HepG2 (cell line): ENCODE data around the gene UBE2O. TPM values are rescaled to one million over a fixed set of nuclear protein-coding genes. Genes with fewer than 3 reads are reported as not detected.

Experiments
- ATM ChIP-seq: fragments of 450-650 bp; IDR thresholded peaks from 2 replicates; pipeline ENCODE4 v1.7.1; 2017; ENCODE audit warnings: mild to moderate bottlenecking, borderline replicate concordance
- GATA4 ChIP-seq: sonication (generic); IDR thresholded peaks from 2 replicates; pipeline ENCODE4 v1.6.1; 2016; ENCODE audit warnings: antibody characterized with exemption, low read depth, borderline replicate concordance
- HMGA1 ChIP-seq: sonication (generic); formaldehyde crosslinking; conservative IDR thresholded peaks from 2 replicates; pipeline ENCODE4 v1.4.0; 2020; ENCODE audit warnings: missing genetic modification reagents
- HNRNPL ChIP-seq: fragments of 200-400 bp; formaldehyde crosslinking; IDR thresholded peaks from 2 replicates; pipeline ENCODE4 v1.6.1; 2017; ENCODE audit warnings: mild to moderate bottlenecking, low read depth, low read length
- NFKB2 ChIP-seq: sonication (generic); formaldehyde crosslinking; IDR thresholded peaks from 2 replicates; pipeline ENCODE4 v1.4.0; 2020; ENCODE audit warnings: missing genetic modification reagents, borderline replicate concordance
- NFYC ChIP-seq: IDR thresholded peaks from 2 replicates; pipeline ENCODE4 v1.6.1; 2016; ENCODE audit warnings: missing genetic modification reagents, missing compliant biosample characterization
- PPARG ChIP-seq: conservative IDR thresholded peaks from 2 replicates; pipeline ENCODE4 v1.6.1; 2016; ENCODE audit warnings: missing biosample characterization, missing genetic modification reagents
- PRPF4 ChIP-seq: fragments of 200-400 bp; formaldehyde crosslinking; IDR thresholded peaks from 2 replicates; pipeline ENCODE4 v1.6.1; 2016; ENCODE audit warnings: low read length, low read depth; ENCODE audit not compliant: poor library complexity, severe bottlenecking
- SETDB1 ChIP-seq: sonication (generic); formaldehyde crosslinking; IDR thresholded peaks from 2 replicates; pipeline ENCODE4 v1.5.1; 2020; ENCODE audit warnings: missing genetic modification reagents, mild to moderate bottlenecking, borderline replicate concordance
- SMAD3 ChIP-seq: sonication (generic); formaldehyde crosslinking; IDR thresholded peaks from 2 replicates; pipeline ENCODE4 v1.4.0; 2020; ENCODE audit warnings: missing genetic modification reagents
- SP5 ChIP-seq: IDR thresholded peaks from 2 replicates; pipeline ENCODE4 v1.6.1; 2016; ENCODE audit warnings: low read depth, borderline replicate concordance
- TMF1 ChIP-seq: sonication (generic); formaldehyde crosslinking; IDR thresholded peaks from 2 replicates; pipeline ENCODE4 v1.8.1; 2022; ENCODE audit warnings: low read depth, missing genetic modification reagents
- TSC22D2 ChIP-seq: sonication (generic); formaldehyde crosslinking; IDR thresholded peaks from 2 replicates; pipeline ENCODE4 v1.5.1; 2020; ENCODE audit warnings: missing genetic modification reagents, mild to moderate bottlenecking, borderline replicate concordance
- XBP1 ChIP-seq: sonication (generic); formaldehyde crosslinking; IDR thresholded peaks from 2 replicates; pipeline ENCODE4 v1.5.0; 2020; ENCODE audit warnings: missing genetic modification reagents
- ZBTB7B ChIP-seq: sonication (generic); formaldehyde crosslinking; IDR thresholded peaks from 2 replicates; pipeline ENCODE4 v1.4.0; 2020; ENCODE audit warnings: missing genetic modification reagents
- ZFP41 ChIP-seq: sonication (generic); formaldehyde crosslinking; IDR thresholded peaks from 2 replicates; pipeline ENCODE4 v1.4.0; 2020; ENCODE audit warnings: mild to moderate bottlenecking, missing genetic modification reagents, borderline replicate concordance
- ZKSCAN1 ChIP-seq: fragments of 150-350 bp; IDR thresholded peaks from 2 replicates; pipeline ENCODE4 v1.6.1; 2014; ENCODE audit warnings: low read length
- ZNF335 ChIP-seq: sonication (generic); formaldehyde crosslinking; IDR thresholded peaks from 2 replicates; pipeline ENCODE4 v1.4.0; 2020; ENCODE audit warnings: missing genetic modification reagents
- ZNF33A ChIP-seq: sonication (generic); formaldehyde crosslinking; IDR thresholded peaks from 2 replicates; pipeline ENCODE4 v1.5.1; 2020; ENCODE audit warnings: missing genetic modification reagents, mild to moderate bottlenecking, moderate library complexity, borderline replicate concordance
- ZNF589 ChIP-seq: sonication (generic); formaldehyde crosslinking; conservative IDR thresholded peaks from 2 replicates; pipeline ENCODE4 v1.8.0; 2022; ENCODE audit warnings: mild to moderate bottlenecking, moderate library complexity, missing genetic modification reagents
- ZNF644 ChIP-seq: IDR thresholded peaks from 2 replicates; pipeline ENCODE4 v1.6.1; 2016; ENCODE audit warnings: low read depth
- ZNF703 ChIP-seq: sonication (generic); formaldehyde crosslinking; IDR thresholded peaks from 2 replicates; pipeline ENCODE4 v1.5.1; 2020; ENCODE audit warnings: missing genetic modification reagents, mild to moderate bottlenecking, moderate library complexity, borderline replicate concordance
- ZNF792 ChIP-seq: IDR thresholded peaks from 2 replicates; pipeline ENCODE4 v1.6.1; 2016
- polyA plus RNA-seq, 8 experiments: library from polyadenylated mRNA; depleted of rRNA in 3 of 8; stranded (reverse) in 7 of 8; unstranded in 1 of 8; fragments of >200 nt; fragmentation: Illumina TruSeq in 4 of 8; extraction: Trizol in 4 of 8; gene quantifications; 2 replicates each; pipeline versions ENCODE4 v1.2.1 to v1.2.3, GENCODE V29; 2011 to 2016; ENCODE audit warnings: low read depth in 4 of 8, missing spikeins in 1 of 8, mixed read lengths in 1 of 8; ENCODE audit not compliant: insufficient read depth in 1 of 8
- total RNA-seq, 5 experiments: library from RNA; depleted of rRNA; stranded (reverse); fragments of >200 nt; fragmentation: Illumina TruSeq; extraction: Trizol; gene quantifications; 2 replicates each; pipeline ENCODE4 v1.2.3, GENCODE V29; 2016; ENCODE audit warnings: low read depth in 1 of 5
- TF ChIP-seq, protein P1 (sequence below): sonication (generic); formaldehyde crosslinking; IDR thresholded peaks from 2 replicates; pipeline ENCODE4 v1.5.0; 2020; ENCODE audit warnings: mild to moderate bottlenecking, low read depth, missing genetic modification reagents, borderline replicate concordance
- TF ChIP-seq, protein P2 (sequence below): sonication (generic); formaldehyde crosslinking; IDR thresholded peaks from 2 replicates; pipeline ENCODE4 v1.8.1; 2023; ENCODE audit warnings: mild to moderate bottlenecking, missing genetic modification reagents
- TF ChIP-seq, protein P3 (sequence below): sonication (generic); formaldehyde crosslinking; IDR thresholded peaks from 2 replicates; pipeline ENCODE4 v1.8.1; 2023; ENCODE audit warnings: mild to moderate bottlenecking, missing genetic modification reagents, borderline replicate concordance
- TF ChIP-seq, protein P4 (sequence below): sonication (generic); formaldehyde crosslinking; IDR thresholded peaks from 2 replicates; pipeline ENCODE4 v1.5.1; 2020; ENCODE audit warnings: missing genetic modification reagents, mild to moderate bottlenecking, borderline replicate concordance

UBE2O gene
- total and polyA plus RNA-seq, 2 of the 13 experiments (the other 11 are each of a cell fraction or from before 2014, with no cell fraction given) = 21.5 to 23.5 TPM

DNA sequence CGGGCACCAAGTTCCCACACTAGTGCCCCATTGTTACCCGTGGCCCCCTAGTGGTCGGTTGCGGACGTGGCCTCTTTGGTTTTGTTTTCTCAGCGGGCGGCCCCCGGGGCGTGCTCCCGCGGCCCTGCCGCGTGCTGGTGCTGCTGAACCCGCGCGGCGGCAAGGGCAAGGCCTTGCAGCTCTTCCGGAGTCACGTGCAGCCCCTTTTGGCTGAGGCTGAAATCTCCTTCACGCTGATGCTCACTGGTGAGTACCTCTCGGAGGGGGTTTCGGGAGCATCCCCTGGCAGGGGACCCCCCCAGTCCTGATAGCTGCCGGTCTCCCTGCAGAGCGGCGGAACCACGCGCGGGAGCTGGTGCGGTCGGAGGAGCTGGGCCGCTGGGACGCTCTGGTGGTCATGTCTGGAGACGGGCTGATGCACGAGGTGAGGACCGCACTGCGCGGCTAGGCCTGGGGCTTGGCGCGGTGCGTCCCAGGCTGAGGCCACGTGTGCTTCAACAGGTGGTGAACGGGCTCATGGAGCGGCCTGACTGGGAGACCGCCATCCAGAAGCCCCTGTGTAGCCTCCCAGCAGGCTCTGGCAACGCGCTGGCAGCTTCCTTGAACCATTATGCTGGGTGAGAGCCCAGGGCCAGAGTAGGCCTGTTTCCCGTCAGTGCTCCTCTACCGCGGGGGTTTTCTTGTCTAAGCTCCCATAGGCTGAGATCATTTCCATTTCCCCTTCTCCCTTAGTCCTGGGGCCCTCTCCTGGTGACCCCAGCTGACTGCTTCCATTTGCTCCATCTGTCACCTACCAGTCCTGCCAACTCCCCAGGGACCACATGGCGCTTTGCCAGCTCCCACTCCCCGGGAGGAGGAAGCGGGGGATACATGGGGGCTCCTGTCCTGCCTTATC, 66.8 kb downstream of the UBE2O start (continued):
- TF ChIP-seq ZFP41 (peak; percentile 97; the same call in 1 of the 2 replicates), ZBTB7B (CRISPR knock-in tag) (0 out of 2 replicates have a peak, but pooled peaks have one; percentile 75), GATA4 (no peak), XBP1 (CRISPR knock-in tag) (peak; percentile 97), NFYC (peak; percentile 50; the same call in 1 of the 2 replicates), ZNF703 (CRISPR knock-in tag) (peak; percentile 97), ZNF792 (CRISPR knock-in tag) (peak; percentile 85), ZKSCAN1 (no peak), ATM (no peak), PRPF4 (no peak), SP5 (CRISPR knock-in tag) (peak; percentile 58; the same call in 1 of the 2 replicates), TMF1 (peak; percentile 99), ZNF335 (CRISPR knock-in tag) (peak; percentile 83), SETDB1 (CRISPR knock-in tag) (peak; percentile 90; the same call in 1 of the 2 replicates), HNRNPL (peak; percentile 90; the same call in 1 of the 2 replicates), TSC22D2 (peak; percentile 89), SMAD3 (CRISPR knock-in tag) (peak; percentile 92), NFKB2 (peak; percentile 100), ZNF644 (peak; percentile 61), PPARG (CRISPR knock-in tag) (peak; percentile 79), HMGA1 (CRISPR knock-in tag) (no peak), ZNF33A (CRISPR knock-in tag) (peak; percentile 67; the same call in 1 of the 2 replicates), ZNF589 (CRISPR knock-in tag) (peak; percentile 97)
- TF ChIP-seq, protein P1, sequence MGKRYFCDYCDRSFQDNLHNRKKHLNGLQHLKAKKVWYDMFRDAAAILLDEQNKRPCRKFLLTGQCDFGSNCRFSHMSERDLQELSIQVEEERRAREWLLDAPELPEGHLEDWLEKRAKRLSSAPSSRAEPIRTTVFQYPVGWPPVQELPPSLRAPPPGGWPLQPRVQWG (CRISPR knock-in tag) = 0 out of 2 replicates have a peak, but pooled peaks have one; percentile 56
- TF ChIP-seq, protein P2, sequence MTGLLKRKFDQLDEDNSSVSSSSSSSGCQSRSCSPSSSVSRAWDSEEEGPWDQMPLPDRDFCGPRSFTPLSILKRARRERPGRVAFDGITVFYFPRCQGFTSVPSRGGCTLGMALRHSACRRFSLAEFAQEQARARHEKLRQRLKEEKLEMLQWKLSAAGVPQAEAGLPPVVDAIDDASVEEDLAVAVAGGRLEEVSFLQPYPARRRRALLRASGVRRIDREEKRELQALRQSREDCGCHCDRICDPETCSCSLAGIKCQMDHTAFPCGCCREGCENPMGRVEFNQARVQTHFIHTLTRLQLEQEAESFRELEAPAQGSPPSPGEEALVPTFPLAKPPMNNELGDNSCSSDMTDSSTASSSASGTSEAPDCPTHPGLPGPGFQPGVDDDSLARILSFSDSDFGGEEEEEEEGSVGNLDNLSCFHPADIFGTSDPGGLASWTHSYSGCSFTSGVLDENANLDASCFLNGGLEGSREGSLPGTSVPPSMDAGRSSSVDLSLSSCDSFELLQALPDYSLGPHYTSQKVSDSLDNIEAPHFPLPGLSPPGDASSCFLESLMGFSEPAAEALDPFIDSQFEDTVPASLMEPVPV (CRISPR knock-in tag) = peak; percentile 97
- TF ChIP-seq, protein P3, sequence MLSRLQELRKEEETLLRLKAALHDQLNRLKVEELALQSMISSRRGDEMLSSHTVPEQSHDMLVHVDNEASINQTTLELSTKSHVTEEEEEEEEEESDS (CRISPR knock-in tag) = peak; percentile 97; the same call in 1 of the 2 replicates
- TF ChIP-seq, protein P4, sequence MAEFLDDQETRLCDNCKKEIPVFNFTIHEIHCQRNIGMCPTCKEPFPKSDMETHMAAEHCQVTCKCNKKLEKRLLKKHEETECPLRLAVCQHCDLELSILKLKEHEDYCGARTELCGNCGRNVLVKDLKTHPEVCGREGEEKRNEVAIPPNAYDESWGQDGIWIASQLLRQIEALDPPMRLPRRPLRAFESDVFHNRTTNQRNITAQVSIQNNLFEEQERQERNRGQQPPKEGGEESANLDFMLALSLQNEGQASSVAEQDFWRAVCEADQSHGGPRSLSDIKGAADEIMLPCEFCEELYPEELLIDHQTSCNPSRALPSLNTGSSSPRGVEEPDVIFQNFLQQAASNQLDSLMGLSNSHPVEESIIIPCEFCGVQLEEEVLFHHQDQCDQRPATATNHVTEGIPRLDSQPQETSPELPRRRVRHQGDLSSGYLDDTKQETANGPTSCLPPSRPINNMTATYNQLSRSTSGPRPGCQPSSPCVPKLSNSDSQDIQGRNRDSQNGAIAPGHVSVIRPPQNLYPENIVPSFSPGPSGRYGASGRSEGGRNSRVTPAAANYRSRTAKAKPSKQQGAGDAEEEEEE (CRISPR knock-in tag) = no peak
